Liver (tissue), 9 donors: ENCODE results near the gene ACTN4. TPM values are rescaled to one million over a fixed set of nuclear protein-coding genes. Genes with fewer than 3 reads are reported as not detected.

Source experiments
- DNase-seq: peaks from one replicate; pipeline ENCODE4 v3.0.0-alpha.2; 2017; ENCODE audit warnings: low spot score
- H3K27ac ChIP-seq, 2 donors: one replicate each; pipeline ENCODE4 v1.7.0; 2013; ENCODE audit warnings: inconsistent platforms in 2 of 2, low read length in 2 of 2, control low read depth in 1 of 2, low read depth in 1 of 2, mild to moderate bottlenecking in 1 of 2
- H3K27me3 ChIP-seq, 4 donors: one replicate each; pipeline versions ENCODE4 v1.6.1 to v1.7.0; 2013; ENCODE audit warnings: low read length in 3 of 4, inconsistent platforms in 1 of 4, mild to moderate bottlenecking in 1 of 4, moderate library complexity in 1 of 4; ENCODE audit not compliant: control insufficient read depth in 4 of 4, insufficient read depth in 4 of 4
- H3K36me3 ChIP-seq, 4 donors: one replicate each; pipeline versions ENCODE4 v1.6.1 to v1.7.0; 2013; ENCODE audit warnings: low read length in 3 of 4, mild to moderate bottlenecking in 3 of 4, low read depth in 1 of 4, moderate library complexity in 1 of 4; ENCODE audit not compliant: control insufficient read depth in 4 of 4, insufficient read depth in 3 of 4
- H3K4me1 ChIP-seq, 4 donors: one replicate each; pipeline versions ENCODE4 v1.6.1 to v1.7.0; 2013; ENCODE audit warnings: low read length in 3 of 4, mild to moderate bottlenecking in 3 of 4, moderate library complexity in 1 of 4; ENCODE audit not compliant: control insufficient read depth in 4 of 4, insufficient read depth in 4 of 4
- H3K4me3 ChIP-seq, 3 donors: one replicate each; pipeline versions ENCODE4 v1.6.1 to v1.7.0; 2013; ENCODE audit warnings: low read length in 3 of 3, control low read depth in 1 of 3, low read depth in 1 of 3, mild to moderate bottlenecking in 1 of 3
- H3K9ac ChIP-seq, 2 donors: one replicate each; pipeline ENCODE4 v1.7.0; 2013; ENCODE audit warnings: low read length in 2 of 2, mild to moderate bottlenecking in 2 of 2, moderate library complexity in 2 of 2, control low read depth in 1 of 2, low read depth in 1 of 2
- H3K9me3 ChIP-seq, 4 donors: one replicate each; pipeline versions ENCODE4 v1.6.1 to v1.7.0; 2013; ENCODE audit warnings: low read length in 3 of 4; ENCODE audit not compliant: control insufficient read depth in 4 of 4
- ATF3 ChIP-seq: IDR thresholded peaks from 2 replicates; pipeline ENCODE4 v1.6.1; 2016; ENCODE audit warnings: antibody characterized with exemption
- CTCF ChIP-seq: fragments of 150-350 bp; IDR thresholded peaks from 2 replicates; pipeline ENCODE4 v1.5.1; 2017; ENCODE audit warnings: improper control_type of control experiment, low read depth, low read length; ENCODE audit not compliant: missing input control
- EGR1 ChIP-seq, 2 donors: IDR thresholded peaks; 2 replicates each; pipeline ENCODE4 v1.6.1; 2016 to 2018; ENCODE audit warnings: antibody characterized with exemption in 2 of 2, low read depth in 2 of 2
- FOXA1 ChIP-seq: IDR thresholded peaks from 2 replicates; pipeline ENCODE4 v1.6.1; 2016; ENCODE audit warnings: antibody characterized with exemption
- FOXA2 ChIP-seq: IDR thresholded peaks from 2 replicates; pipeline ENCODE4 v1.6.1; 2016; ENCODE audit warnings: antibody characterized with exemption
- GABPA ChIP-seq, 2 donors: IDR thresholded peaks in 1 of 2; conservative IDR thresholded peaks in 1 of 2; 2 replicates each; pipeline ENCODE4 v1.6.1; 2016; ENCODE audit warnings: antibody characterized with exemption in 2 of 2, mild to moderate bottlenecking in 1 of 2, moderate library complexity in 1 of 2
- HNF4A ChIP-seq, 2 donors: conservative IDR thresholded peaks; 2 replicates each; pipeline ENCODE4 v1.6.1; 2016; ENCODE audit warnings: antibody characterized with exemption in 2 of 2, mild to moderate bottlenecking in 2 of 2
- HNF4G ChIP-seq: IDR thresholded peaks from 2 replicates; pipeline ENCODE4 v1.6.1; 2016; ENCODE audit warnings: antibody characterized with exemption
- JUND ChIP-seq, 2 donors: IDR thresholded peaks; 2 replicates each; pipeline ENCODE4 v1.6.1; 2016; ENCODE audit warnings: antibody characterized with exemption in 2 of 2
- MAX ChIP-seq: IDR thresholded peaks from 2 replicates; pipeline ENCODE4 v1.6.1; 2016; ENCODE audit warnings: antibody characterized with exemption
- NR2F2 ChIP-seq: IDR thresholded peaks from 2 replicates; pipeline ENCODE4 v1.6.1; 2016; ENCODE audit warnings: antibody characterized with exemption
- RAD21 ChIP-seq, 2 donors: IDR thresholded peaks; 2 replicates each; pipeline ENCODE4 v1.6.1; 2016; ENCODE audit warnings: antibody characterized with exemption in 2 of 2, mild to moderate bottlenecking in 2 of 2
- REST ChIP-seq: IDR thresholded peaks from 2 replicates; pipeline ENCODE4 v1.6.1; 2016; ENCODE audit warnings: antibody characterized with exemption, mild to moderate bottlenecking
- RXRA ChIP-seq, 2 donors: IDR thresholded peaks; 2 replicates each; pipeline ENCODE4 v1.6.1; 2017 to 2018; ENCODE audit warnings: antibody characterized with exemption in 2 of 2, mild to moderate bottlenecking in 1 of 2
- SP1 ChIP-seq: IDR thresholded peaks from 2 replicates; pipeline ENCODE4 v1.6.1; 2018; ENCODE audit warnings: antibody characterized with exemption, mild to moderate bottlenecking
- TAF1 ChIP-seq: conservative IDR thresholded peaks from 2 replicates; pipeline ENCODE4 v1.6.1; 2016; ENCODE audit warnings: antibody characterized with exemption, mild to moderate bottlenecking
- YY1 ChIP-seq: IDR thresholded peaks from 2 replicates; pipeline ENCODE4 v1.6.1; 2016; ENCODE audit warnings: antibody characterized with exemption, mild to moderate bottlenecking
- ZBTB33 ChIP-seq: IDR thresholded peaks from 2 replicates; pipeline ENCODE4 v1.6.1; 2016; ENCODE audit warnings: antibody characterized with exemption
- WGBS: extraction: QIAGEN DNeasy Blood & Tissue Kit; methylation state at CpG from one replicate; pipeline ENCODE4 v1.1.7; 2013; 5-methylcytosine and 5-hydroxymethylcytosine counted together
- polyA plus RNA-seq, 2 donors: library from polyadenylated mRNA; stranded (reverse) in 1 of 2; unstranded in 1 of 2; fragments of 200-250 nt in 1 of 2; fragments of >200 nt in 1 of 2; fragmentation: Nextera tagmentation in 1 of 2; extraction: Ambion mirVana in 1 of 2; gene quantifications; one replicate each; pipeline versions ENCODE4 v1.2.1 to v1.2.3, GENCODE V29; 2013 to 2015
- total RNA-seq, 2 donors: library from RNA; depleted of rRNA; stranded (reverse); fragments of >200 nt; gene quantifications; one replicate each; pipeline ENCODE4 v1.2.3, GENCODE V29; 2014
- donor health status: healthy.
- donor health status: healthy.
- donor health status: healthy.
- donor health status: healthy.
- donor health status: healthy.

Gene ACTN4
- total and polyA plus RNA-seq, 4 donors: 35.4 to 164 (median 98.7) TPM

- Histone ChIP-seq H3K9ac (peak overlapping the region in 1 of 2 donors; percentile 15), H3K4me1 (peaks cover 25 to 36% (median 30%) of the 10 kb centered on the region in 4 donors), H3K9me3 (no peaks in the 10 kb centered on the region), H3K27ac (peak overlapping the region; percentile 88 to 92), H3K36me3 (no peaks in the 10 kb centered on the region), H3K27me3 (no peaks in the 10 kb centered on the region), H3K4me3 (no peak overlapping the region)
- WGBS: 85% methylated on average over 5 of the region's 5 CpGs
- TF ChIP-seq FOXA1 (no peak), SP1 (no peak), FOXA2 (no peak), ZBTB33 (no peak), RAD21 (IDR thresholded peaks at IDR 0.05) (no peak), EGR1 (IDR thresholded peaks at IDR 0.05; ENCODE audit: low read depth in 2 of 2) (no peak), HNF4A (conservative IDR thresholded peaks at IDR 0.05) (no peak), RXRA (IDR thresholded peaks at IDR 0.05) (no peak), NR2F2 (no peak), YY1 (no peak), HNF4G (no peak), MAX (no peak), REST (no peak)
- DNase-seq: no peak
These were observed 39.1 kb downstream of the ACTN4 start for GRCh38 chr19:38686530-38686888.

- WGBS: 84% methylated on average over 7 of the region's 7 CpGs
- no peak for TF ChIP-seq RXRA (IDR thresholded peaks at IDR 0.05)
- no peak for TF ChIP-seq TAF1
- TF ChIP-seq FOXA2: no peak
- TF ChIP-seq SP1: no peak
- TF ChIP-seq HNF4A (conservative IDR thresholded peaks at IDR 0.05): no peak
- TF ChIP-seq GABPA (IDR thresholded peaks at IDR 0.05 in 1 of 2, conservative IDR thresholded peaks at IDR 0.05 in 1 of 2): no peak
- no peak for TF ChIP-seq EGR1 (IDR thresholded peaks at IDR 0.05; ENCODE audit: low read depth in 2 of 2)
- TF ChIP-seq ATF3: no peak
- TF ChIP-seq MAX: no peak
- TF ChIP-seq HNF4G: no peak
- TF ChIP-seq JUND (IDR thresholded peaks at IDR 0.05): no peak
- TF ChIP-seq CTCF: no peak
- H3K4me3 ChIP-seq: no peak overlapping the region
- DNase-seq: no peak
- no peaks in the 10 kb centered on the region for H3K27me3 ChIP-seq
- no peaks in the 10 kb centered on the region for H3K36me3 ChIP-seq
- H3K9ac ChIP-seq: no peak overlapping the region
- H3K9me3 ChIP-seq: no peaks in the 10 kb centered on the region
- no peak overlapping the region for H3K27ac ChIP-seq
- peaks cover 24 to 42% (median 33%) of the 10 kb centered on the region in 4 donors for H3K4me1 ChIP-seq
These were observed 40.5 kb downstream of the ACTN4 start for GRCh38 chr19:38687837-38688378.
